Endothelial cell of umbilical vein (primary cell): Measurements from ENCODE around the gene MRPS35.

Experiments used
- EZH2 ChIP-seq: IDR thresholded peaks from 2 replicates; pipeline ENCODE4 v1.6.1; 2012; ENCODE audit warnings: borderline replicate concordance, low read depth, mild to moderate bottlenecking, moderate library complexity, low read length, inconsistent platforms; ENCODE audit not compliant: severe bottlenecking
- FOS ChIP-seq: IDR thresholded peaks from 2 replicates; pipeline ENCODE4 v1.6.1; 2011; ENCODE audit warnings: mild to moderate bottlenecking, low read length, moderate library complexity, borderline replicate concordance; ENCODE audit not compliant: insufficient read depth
- GATA2 ChIP-seq: IDR thresholded peaks from 2 replicates; pipeline ENCODE4 v1.7.0; 2011; ENCODE audit warnings: low read depth, mild to moderate bottlenecking, moderate library complexity, mixed read lengths, low read length; ENCODE audit not compliant: insufficient read length, insufficient read depth
- JUN ChIP-seq: IDR thresholded peaks from 2 replicates; pipeline ENCODE4 v1.6.1; 2011; ENCODE audit warnings: borderline replicate concordance, low read depth; ENCODE audit not compliant: insufficient read length, insufficient read depth
- MYC ChIP-seq: IDR thresholded peaks from one replicate; pipeline ENCODE4 v1.6.1; 2011; ENCODE audit warnings: mild to moderate bottlenecking, low read depth, low read length
- POLR2A ChIP-seq: IDR thresholded peaks from 2 replicates; pipeline ENCODE4 v1.6.1; 2012; ENCODE audit warnings: low read depth, mild to moderate bottlenecking, control low read depth, low read length
- POLR2AphosphoS5 ChIP-seq: IDR thresholded peaks from 2 replicates; pipeline ENCODE4 v1.6.1; 2012; ENCODE audit warnings: low read depth, mild to moderate bottlenecking, control low read depth, low read length, moderate library complexity; ENCODE audit not compliant: insufficient read depth
- TF ChIP-seq, protein P1 (sequence below), 2 donors: IDR thresholded peaks; 1 replicate in 1 of 2; 2 replicates in 1 of 2; pipeline ENCODE4 v1.5.1; 2011; ENCODE audit warnings: low read length in 2 of 2, mild to moderate bottlenecking in 2 of 2, moderate library complexity in 2 of 2, control low read depth in 1 of 2, inconsistent platforms in 1 of 2, low read depth in 1 of 2; ENCODE audit not compliant: insufficient read depth in 1 of 2; ENCODE audit errors: extremely low read depth in 1 of 2
- TF ChIP-seq, protein P2 (sequence below): IDR thresholded peaks from 2 replicates; pipeline ENCODE4 v1.6.1; 2011; ENCODE audit not compliant: insufficient read depth, insufficient read length

DNA sequence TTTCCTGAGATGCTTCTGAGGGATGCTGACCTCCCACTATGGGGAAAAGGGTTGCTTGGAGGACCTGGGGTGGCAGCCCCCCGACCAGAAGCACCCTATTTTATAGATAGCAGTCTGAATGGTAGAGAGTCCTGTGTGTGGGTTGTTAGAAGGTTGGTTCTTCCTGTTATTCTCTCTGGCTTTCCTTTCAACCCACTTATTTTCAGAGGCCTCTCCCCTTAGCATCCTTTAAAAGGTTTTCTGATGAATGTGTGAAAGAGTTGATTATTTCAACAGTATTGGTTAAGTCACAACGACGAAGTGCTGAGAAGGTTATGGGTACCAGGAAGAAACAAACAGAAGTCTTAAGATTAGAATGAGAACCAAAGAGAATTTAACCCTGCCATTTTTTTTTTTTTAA lies 90.2 kb downstream of the MRPS35 start:
- TF ChIP-seq, protein P1, sequence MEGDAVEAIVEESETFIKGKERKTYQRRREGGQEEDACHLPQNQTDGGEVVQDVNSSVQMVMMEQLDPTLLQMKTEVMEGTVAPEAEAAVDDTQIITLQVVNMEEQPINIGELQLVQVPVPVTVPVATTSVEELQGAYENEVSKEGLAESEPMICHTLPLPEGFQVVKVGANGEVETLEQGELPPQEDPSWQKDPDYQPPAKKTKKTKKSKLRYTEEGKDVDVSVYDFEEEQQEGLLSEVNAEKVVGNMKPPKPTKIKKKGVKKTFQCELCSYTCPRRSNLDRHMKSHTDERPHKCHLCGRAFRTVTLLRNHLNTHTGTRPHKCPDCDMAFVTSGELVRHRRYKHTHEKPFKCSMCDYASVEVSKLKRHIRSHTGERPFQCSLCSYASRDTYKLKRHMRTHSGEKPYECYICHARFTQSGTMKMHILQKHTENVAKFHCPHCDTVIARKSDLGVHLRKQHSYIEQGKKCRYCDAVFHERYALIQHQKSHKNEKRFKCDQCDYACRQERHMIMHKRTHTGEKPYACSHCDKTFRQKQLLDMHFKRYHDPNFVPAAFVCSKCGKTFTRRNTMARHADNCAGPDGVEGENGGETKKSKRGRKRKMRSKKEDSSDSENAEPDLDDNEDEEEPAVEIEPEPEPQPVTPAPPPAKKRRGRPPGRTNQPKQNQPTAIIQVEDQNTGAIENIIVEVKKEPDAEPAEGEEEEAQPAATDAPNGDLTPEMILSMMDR (IDR thresholded peaks at IDR 0.05; ENCODE audit: extremely low read depth in 1 of 2, insufficient read depth in 1 of 2, low read depth in 1 of 2, low read length in 2 of 2) = no peak
- TF ChIP-seq POLR2A (no peak), POLR2AphosphoS5 (no peak), EZH2 (no peak), JUN (no peak), MYC (no peak), GATA2 (no peak), FOS (no peak)
- TF ChIP-seq, protein P2, sequence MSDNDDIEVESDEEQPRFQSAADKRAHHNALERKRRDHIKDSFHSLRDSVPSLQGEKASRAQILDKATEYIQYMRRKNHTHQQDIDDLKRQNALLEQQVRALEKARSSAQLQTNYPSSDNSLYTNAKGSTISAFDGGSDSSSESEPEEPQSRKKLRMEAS = no peak
